ENCODE data around the gene LAMP1. TPM values are rescaled to one million over a fixed set of nuclear protein-coding genes. Genes with fewer than 3 reads are reported as not detected.
"Not testable (repeated sequence)": the region's sequence is repeated elsewhere in the genome, so short reads cannot be mapped to it uniquely, and the experiment has no call there.

Gene LAMP1
- total RNA-seq, 1 donor from 2014 or later, result 413 TPM

DNA sequence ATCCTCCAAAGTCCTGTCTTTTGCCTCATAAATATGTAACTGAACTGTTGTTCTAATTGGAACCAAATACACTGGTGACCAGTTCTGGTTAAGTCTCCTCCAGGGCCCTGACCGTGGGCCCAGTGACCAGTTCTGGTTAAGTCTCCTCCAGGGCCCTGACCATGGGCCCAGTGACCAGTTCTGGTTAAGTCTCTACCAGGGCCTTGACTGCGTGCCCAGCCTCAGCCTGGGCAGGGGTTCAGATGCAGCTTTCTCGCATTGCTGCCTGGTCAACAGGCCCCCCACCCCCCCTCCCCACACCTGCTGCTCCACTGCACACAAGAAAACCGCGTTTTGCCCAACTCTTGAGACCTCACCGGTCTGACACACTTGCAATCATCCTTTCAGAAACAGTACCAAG is 70.7 kb downstream of the LAMP1 start:
- H3K27ac Mint-ChIP-seq (ENCODE audit: unreplicated experiment), result no peak overlapping the region
- H3K36me3 Mint-ChIP-seq (ENCODE audit: unreplicated experiment), result no peaks in the 10 kb centered on the region
- no peaks in the 10 kb centered on the region for H3K9me3 Mint-ChIP-seq (ENCODE audit: unreplicated experiment)
- H3K4me1 Mint-ChIP-seq (ENCODE audit: unreplicated experiment), result peaks cover 1% of the 10 kb centered on the region
- H3K4me3 Mint-ChIP-seq (ENCODE audit: unreplicated experiment), result no peak overlapping the region
- DNase-seq (ENCODE audit: extremely low spot score, unreplicated experiment), result peak; percentile 70
- peaks cover under 1% of the 10 kb centered on the region for H3K27me3 Mint-ChIP-seq (ENCODE audit: unreplicated experiment)
- no peak for TF ChIP-seq CTCF (IDR thresholded peaks at IDR 0.05)

- not testable (repeated sequence) for H3K27me3 Mint-ChIP-seq (ENCODE audit: unreplicated experiment); H3K4me1 Mint-ChIP-seq (ENCODE audit: unreplicated experiment); H3K36me3 Mint-ChIP-seq (ENCODE audit: unreplicated experiment); H3K4me3 Mint-ChIP-seq (ENCODE audit: unreplicated experiment); H3K9me3 Mint-ChIP-seq (ENCODE audit: unreplicated experiment); H3K27ac Mint-ChIP-seq (ENCODE audit: unreplicated experiment)
- DNase-seq (ENCODE audit: extremely low spot score, unreplicated experiment), result peak; percentile 63
These were observed 71.3 kb downstream of the LAMP1 start for GRCh38 chr13:113368353-113368752.

GRCh38 chr13:113369189-113369588 is 72.2 kb downstream of the LAMP1 start:
- Mint-ChIP-seq H3K4me1 (ENCODE audit: unreplicated experiment) (no peaks in the 10 kb centered on the region), H3K27ac (ENCODE audit: unreplicated experiment) (no peak overlapping the region), H3K27me3 (ENCODE audit: unreplicated experiment) (no peaks in the 10 kb centered on the region), H3K36me3 (ENCODE audit: unreplicated experiment) (no peaks in the 10 kb centered on the region), H3K4me3 (ENCODE audit: unreplicated experiment) (no peak overlapping the region), H3K9me3 (ENCODE audit: unreplicated experiment) (no peaks in the 10 kb centered on the region)
- peak; percentile 81 for DNase-seq (ENCODE audit: extremely low spot score, unreplicated experiment)
- TF ChIP-seq CTCF (IDR thresholded peaks at IDR 0.05), result no peak

GRCh38 chr13:113369881-113370280 is 72.8 kb downstream of the LAMP1 start:
- peaks cover 5% of the 10 kb centered on the region for H3K27me3 Mint-ChIP-seq (ENCODE audit: unreplicated experiment)
- H3K9me3 Mint-ChIP-seq (ENCODE audit: unreplicated experiment), result no peaks in the 10 kb centered on the region
- DNase-seq (ENCODE audit: extremely low spot score, unreplicated experiment), result peak; percentile 60
- no peak overlapping the region for H3K27ac Mint-ChIP-seq (ENCODE audit: unreplicated experiment)
- no peaks in the 10 kb centered on the region for H3K4me1 Mint-ChIP-seq (ENCODE audit: unreplicated experiment)
- no peak overlapping the region for H3K4me3 Mint-ChIP-seq (ENCODE audit: unreplicated experiment)
- H3K36me3 Mint-ChIP-seq (ENCODE audit: unreplicated experiment), result no peaks in the 10 kb centered on the region
- TF ChIP-seq CTCF (IDR thresholded peaks at IDR 0.05), result no peak

GRCh38 chr13:113371061-113371460 is 74.0 kb downstream of the LAMP1 start:
- H3K27ac Mint-ChIP-seq (ENCODE audit: unreplicated experiment), result no peak overlapping the region
- no peak overlapping the region for H3K4me3 Mint-ChIP-seq (ENCODE audit: unreplicated experiment)
- TF ChIP-seq CTCF (IDR thresholded peaks at IDR 0.05), result no peak
- H3K9me3 Mint-ChIP-seq (ENCODE audit: unreplicated experiment), result no peaks in the 10 kb centered on the region
- H3K4me1 Mint-ChIP-seq (ENCODE audit: unreplicated experiment), result no peaks in the 10 kb centered on the region
- H3K27me3 Mint-ChIP-seq (ENCODE audit: unreplicated experiment), result peaks cover 7% of the 10 kb centered on the region
- DNase-seq (ENCODE audit: extremely low spot score, unreplicated experiment), result peak; percentile 67
- no peaks in the 10 kb centered on the region for H3K36me3 Mint-ChIP-seq (ENCODE audit: unreplicated experiment)

- not testable (repeated sequence) for H3K36me3 Mint-ChIP-seq (ENCODE audit: unreplicated experiment); H3K27ac Mint-ChIP-seq (ENCODE audit: unreplicated experiment); H3K4me1 Mint-ChIP-seq (ENCODE audit: unreplicated experiment); DNase-seq (ENCODE audit: extremely low spot score, unreplicated experiment); H3K9me3 Mint-ChIP-seq (ENCODE audit: unreplicated experiment); H3K4me3 Mint-ChIP-seq (ENCODE audit: unreplicated experiment)
- peaks cover 13% of the 10 kb centered on the region for H3K27me3 Mint-ChIP-seq (ENCODE audit: unreplicated experiment)
These were observed 74.7 kb downstream of the LAMP1 start for GRCh38 chr13:113371701-113372100.

Small RNA genes lying within 50 kb of the gene (microRNA-seq; reads per million reads assigned to microRNA genes)
- gene MIR8075 (ENCODE audit: unreplicated experiment), result not detected

Other genes starting within 250 kb of the LAMP1 start
- gene F7, start 191.4 kb upstream of the LAMP1 start, total RNA-seq, result not detected in 2 replicates
- gene F10, start 174.4 kb upstream of the LAMP1 start, total RNA-seq, result 1.8 and 2.0 TPM in 2 replicates
- gene PROZ, start 138.6 kb upstream of the LAMP1 start, total RNA-seq, result not detected in 2 replicates
- 47.9 and 48.1 TPM in 2 replicates for gene PCID2, start 88.6 kb upstream of the LAMP1 start, total RNA-seq
- gene CUL4A, start 87.6 kb upstream of the LAMP1 start, total RNA-seq, result 76.7 and 77.3 TPM in 2 replicates
- 0.99 and 2.0 TPM in 2 replicates for gene GRTP1, start 66.9 kb downstream of the LAMP1 start, total RNA-seq
- gene ADPRHL1, start 156.2 kb downstream of the LAMP1 start, total RNA-seq, result 2.6 and 2.9 TPM in 2 replicates
- 27.5 and 29.0 TPM in 2 replicates for gene DCUN1D2, start 193.5 kb downstream of the LAMP1 start, total RNA-seq